GM21367 (cell line): ENCODE measurements around the gene GAK.
"Not testable (repeated sequence)": the region's sequence is repeated elsewhere in the genome, so short reads cannot be mapped to it uniquely, and the experiment has no call there.

Source experiments
- ATAC-seq: cut with Tn5 transposase; IDR thresholded peaks from one replicate; pipeline ENCODE4 v1.9.1; 2021; ENCODE audit not compliant: unreplicated experiment

The GAK gene

DNA sequence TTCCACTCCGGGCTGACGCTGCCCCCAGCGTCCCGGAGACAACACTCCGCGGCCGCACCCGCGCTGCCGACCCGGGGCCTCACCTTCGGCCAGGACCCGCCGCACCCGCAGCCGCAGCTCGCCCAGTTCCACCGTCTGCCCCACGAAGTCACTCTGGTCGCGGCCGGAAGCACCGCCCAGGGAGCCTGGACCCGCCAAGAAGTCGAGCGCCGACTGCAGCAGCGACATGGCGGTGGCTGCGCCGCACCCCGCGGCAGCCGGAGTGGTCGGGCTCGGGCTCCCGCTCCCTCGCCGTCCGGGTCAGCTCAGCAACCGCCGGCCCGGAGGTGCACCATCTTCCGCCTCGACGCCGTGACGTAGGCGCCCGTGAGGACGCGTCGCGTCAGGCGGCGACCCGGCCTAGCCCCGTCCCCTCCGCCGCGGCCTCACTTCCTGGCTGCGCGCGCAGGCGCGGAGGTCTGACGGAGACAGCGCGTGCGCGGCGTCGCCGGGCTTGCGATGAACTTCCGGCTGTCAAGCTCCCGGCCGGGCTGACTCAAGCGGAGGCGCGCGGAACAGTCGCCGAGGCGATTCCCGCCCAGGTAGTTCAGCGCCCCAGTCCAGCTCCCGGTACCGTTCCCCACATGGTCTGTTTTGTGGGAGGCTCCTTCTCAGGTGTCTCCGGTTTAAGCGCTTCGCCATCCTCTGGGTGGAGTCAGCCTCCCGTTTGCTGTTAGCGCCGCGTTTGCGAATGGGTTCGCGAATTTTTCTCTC is at the start of gene GAK, which contains the start of gene TMEM175:
GAK (minus strand) TSS at position 357 of the 753 bp plus-strand sequence; CDS start at position 228, 129 bp downstream.
TMEM175 (plus strand) TSS at position 501 of the 753 bp plus-strand sequence. CDS start 15,280 bp downstream, outside the sequence.
- ATAC-seq = peak; percentile 86

- ATAC-seq = no peak
Measured at GRCh38 chr4:978957-979701, 47.0 kb upstream of the GAK start.

DNA sequence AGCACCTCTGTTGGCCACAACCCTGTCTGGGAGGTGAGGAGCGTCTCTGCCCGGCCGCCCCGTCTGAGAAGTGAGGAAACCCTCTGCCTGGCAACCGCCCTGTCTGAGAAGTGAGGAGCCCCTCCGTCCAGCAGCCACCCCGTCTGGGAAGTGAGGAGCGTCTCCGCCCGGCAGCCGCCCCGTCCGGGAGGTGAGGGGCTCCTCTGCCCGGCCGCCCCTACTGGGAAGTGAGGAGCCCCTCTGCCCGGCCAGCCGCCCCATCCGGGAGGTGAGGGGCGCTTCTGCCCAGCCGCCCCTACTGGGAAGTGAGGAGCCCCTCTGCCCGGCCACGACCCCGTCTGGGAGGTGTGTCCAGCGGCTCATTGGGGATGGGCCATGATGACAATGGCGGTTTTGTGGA is 43.9 kb upstream of the GAK start:
- not testable (repeated sequence) for ATAC-seq

GRCh38 chr4:974668-975067 is 42.6 kb upstream of the GAK start:
- no peak for ATAC-seq

- ATAC-seq = peak; percentile 52
Measured at GRCh38 chr4:973431-974397, 41.6 kb upstream of the GAK start, which contains the start of gene DGKQ. TSS of gene DGKQ (minus strand) at chr4:973569. CDS start at chr4:973482, 87 bp downstream.

DNA sequence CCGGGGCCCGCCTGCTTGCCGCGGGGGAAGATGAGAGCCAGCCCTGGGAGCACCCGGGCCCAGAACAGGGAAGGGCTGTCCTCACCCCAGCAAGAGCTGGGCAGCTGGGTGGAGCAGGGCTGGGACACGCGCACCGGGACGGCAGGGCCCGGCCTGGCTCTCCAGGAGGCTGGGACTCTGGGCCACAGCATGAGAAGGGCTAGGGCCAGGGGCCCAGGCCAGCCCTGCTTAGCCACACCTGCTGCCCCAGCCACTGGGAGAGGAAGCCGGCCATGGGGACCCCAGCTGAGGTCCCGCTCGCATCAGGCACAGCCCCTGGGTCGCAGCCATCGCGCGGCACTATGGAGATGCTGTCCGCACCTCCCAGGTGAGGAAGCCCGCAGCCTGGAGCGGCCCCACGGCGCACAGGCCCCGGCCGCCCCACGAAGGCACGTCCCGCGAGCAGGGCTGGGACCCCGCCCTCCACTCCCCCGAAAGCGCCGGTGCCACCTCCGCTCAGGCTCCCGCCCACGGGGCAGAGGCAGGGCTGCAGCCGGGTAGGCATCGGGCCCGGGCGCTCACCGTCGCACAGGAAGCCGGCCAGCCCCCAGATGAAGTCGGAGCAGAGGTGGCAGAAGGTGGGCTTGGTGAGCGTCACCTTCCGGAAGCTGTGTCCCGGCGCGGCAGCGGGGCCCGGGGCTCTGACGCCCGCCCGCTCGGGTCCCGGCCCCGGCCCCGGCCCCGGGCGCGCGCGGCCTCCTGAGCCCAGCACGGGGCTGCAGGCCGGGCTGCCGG is 40.7 kb upstream of the GAK start:
- peak; percentile 25 for ATAC-seq

GRCh38 chr4:971666-972500 is 39.8 kb upstream of the GAK start:
- no peak for ATAC-seq

DNA sequence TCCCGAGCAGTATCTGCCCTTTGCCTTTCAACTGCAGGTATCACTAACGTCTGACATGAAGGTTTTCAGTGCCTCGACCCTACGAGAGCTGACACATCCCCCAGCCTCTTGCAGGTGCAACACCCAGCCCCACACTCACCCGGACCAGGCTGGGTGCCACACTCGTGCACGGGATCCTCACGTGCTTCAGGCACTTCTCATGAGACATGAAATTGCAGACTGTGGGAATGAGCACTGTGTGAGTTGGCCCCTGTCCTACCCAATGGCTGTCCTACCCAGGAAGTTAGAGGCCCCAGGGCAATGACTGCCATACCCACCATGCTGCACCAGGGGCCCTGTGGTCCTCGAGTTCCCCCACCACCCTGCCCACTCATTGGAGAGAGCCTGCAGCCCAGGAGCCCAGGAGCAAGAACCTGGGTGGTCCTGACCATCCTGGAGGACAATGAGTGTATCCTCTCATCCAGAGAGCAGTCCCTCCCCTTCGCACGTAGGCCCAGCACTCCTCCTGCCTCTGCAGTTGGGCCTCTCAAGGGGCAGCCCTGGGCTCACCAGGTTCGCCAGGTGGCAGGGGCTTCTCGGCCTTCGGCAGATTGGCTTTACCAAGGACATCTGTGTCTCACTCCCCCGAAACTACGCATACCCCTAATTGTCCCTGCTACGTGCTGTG is 38.9 kb upstream of the GAK start:
- no peak for ATAC-seq

DNA sequence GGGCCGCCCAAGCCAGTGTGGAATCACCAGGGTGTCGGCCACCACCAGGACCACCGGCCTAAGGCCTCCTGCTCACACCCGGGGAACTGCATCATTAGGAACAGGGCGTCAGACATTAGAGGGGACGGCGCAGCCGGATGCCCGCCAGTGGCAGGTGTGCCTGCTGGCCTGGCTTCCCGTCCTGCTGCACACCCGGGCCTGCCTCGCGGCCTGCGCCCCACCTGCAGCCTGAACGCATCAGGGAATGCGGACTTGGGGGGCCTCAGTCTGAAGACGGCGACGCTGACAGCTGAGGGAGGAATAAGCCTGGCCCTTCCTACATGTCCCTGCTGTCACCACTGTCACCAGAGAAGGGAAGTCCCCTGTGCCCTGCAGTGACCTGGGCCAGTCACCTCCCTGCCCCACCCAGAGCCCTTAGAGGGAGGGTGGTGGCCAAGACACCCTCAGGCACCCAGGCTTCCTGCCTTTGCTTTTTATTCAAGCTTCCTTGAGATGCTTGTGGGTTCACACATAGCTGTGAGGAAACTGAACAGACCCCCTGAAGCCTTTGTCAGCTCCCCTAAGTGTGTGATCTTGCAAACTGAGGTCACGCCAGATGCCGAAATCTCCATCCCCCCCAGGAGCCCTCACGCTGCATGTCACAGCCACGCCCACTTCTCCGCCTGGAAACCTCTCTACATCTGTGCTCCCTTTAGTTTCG is 38.1 kb upstream of the GAK start:
- ATAC-seq = no peak

DNA sequence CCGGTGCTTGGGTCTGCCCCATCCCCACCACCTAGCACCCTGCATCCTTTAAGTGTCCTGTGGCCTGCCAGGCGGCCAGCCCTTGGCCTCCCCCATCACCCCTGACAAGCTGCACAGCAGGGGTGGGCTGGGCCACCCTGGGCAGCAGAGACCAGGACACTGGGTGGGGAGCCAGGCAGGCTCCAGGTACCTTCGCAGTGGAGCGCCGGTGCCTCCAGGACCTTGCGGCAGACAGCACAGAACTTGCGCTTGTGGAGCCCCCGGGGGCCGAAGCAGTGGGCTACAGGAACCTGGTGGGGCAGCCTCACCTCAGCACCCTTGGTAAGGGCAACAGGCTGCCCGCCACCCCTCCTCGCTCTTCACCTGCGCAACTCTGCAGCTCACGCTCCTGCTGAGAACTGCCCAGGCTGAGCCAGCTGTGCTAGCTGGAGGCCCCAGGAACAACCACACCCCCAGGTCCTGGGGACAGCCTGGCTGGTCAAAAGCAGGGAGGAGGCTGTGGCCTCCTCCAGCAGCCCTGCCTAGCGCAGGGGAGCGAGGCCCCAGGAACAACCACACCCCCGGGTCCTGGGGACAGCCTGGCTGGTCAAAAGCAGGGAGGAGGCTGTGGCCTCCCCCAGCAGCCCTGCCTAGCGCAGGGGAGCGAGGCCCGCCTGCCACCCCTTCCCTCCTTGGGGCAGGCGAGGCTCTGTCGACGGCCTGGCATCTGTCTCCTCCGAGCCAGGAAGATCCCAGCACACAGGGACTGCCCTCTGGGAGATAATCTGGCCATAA is 36.7 kb upstream of the GAK start:
- ATAC-seq = no peak

DNA sequence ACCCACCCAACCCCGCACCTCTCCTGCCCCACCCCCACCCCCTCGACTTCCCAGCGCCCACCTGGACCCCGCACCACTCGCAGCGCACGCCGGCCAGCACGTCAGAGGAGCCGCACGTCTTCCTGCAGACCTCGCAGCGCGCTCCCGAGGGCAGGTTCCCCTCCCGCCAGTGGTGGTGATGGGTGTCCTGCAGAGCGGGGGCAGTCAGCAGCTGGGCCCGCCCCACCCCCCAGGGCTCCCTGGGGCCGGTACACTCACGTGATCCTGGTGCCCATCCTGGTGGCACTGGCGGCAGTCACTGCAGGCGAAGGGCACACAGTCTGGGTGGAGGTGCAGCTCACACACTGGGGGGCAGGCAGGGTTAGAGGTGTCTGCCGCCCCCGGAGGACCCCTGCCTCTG is 36.1 kb upstream of the GAK start:
- ATAC-seq = no peak

DNA sequence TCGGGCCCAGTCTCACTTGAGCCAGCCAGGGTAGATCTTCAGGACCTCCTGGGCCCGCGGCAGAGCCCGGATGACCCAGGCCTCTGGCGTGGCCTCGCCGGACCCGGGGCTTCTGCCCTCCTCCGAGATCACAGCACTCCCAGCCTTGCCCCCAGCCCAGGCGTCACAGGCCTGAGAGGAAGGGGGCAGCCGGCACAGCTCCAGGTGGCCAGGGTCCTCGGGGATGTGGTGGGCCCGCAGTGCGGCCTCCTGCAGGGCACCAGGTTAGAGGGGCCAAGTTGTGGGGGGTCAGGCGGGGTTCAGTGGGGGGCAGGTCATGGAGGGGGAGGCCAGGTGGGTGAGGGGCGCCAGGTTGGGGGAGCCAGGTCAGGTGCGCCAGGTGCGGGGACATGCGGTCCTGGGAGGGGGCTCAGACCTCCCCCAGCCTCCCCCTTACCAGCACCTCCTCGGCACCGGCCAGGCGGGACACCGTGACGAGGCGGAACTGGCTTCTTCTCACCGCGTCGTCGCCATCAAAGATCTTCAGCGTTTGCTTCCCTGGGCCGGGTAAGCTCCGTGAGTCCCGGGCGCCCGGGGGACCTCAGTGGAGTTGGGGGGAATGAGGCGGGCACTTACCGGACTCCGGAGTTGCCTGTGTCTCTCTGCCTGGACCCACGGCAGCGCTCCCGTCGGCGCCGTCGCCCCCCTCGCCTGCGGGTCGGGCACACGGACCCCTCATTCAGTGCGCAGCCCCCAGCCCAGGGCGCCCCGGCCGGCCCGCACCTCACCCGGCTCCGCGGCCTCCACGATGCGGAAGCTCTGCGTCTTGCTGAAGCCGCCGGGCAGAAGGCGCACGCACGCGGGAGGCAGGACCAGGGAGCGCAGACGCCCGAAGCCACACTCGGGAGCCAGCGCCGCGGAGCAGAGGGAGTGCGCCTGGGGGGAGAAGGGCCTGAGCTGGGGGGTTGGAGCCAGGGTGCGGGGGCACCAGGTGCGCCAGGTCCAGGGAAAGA is 35.3 kb upstream of the GAK start:
- no peak for ATAC-seq

- no peak for ATAC-seq
Measured at GRCh38 chr4:966266-967112, 34.4 kb upstream of the GAK start.

DNA sequence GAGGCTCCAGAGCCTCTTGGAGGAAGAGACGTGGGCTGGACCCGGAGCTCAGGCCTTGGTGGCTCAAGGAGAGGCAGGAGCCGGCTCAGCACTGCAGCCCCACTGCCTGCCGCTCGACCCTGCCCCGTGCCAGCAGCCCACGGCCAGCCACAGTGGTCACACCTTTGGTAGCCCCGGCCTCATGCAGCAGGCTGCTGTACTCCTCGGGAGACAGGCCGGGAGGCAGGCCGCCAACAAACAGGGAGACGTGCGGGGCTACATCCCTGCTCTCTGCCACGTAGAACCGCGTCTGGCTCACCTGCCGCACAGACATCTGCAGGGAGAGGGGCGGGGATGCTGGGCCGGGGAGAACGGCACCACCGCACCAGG is 33.6 kb upstream of the GAK start:
- no peak for ATAC-seq

- ATAC-seq = no peak
Measured at GRCh38 chr4:965048-965765, 33.1 kb upstream of the GAK start.
